Liver (tissue), 3 donors: ENCODE measurements around the gene POU6F2.

ENCODE experiments used
- ATF3 ChIP-seq: IDR thresholded peaks from 2 replicates; pipeline ENCODE4 v1.6.1; 2016; ENCODE audit warnings: antibody characterized with exemption
- EGR1 ChIP-seq, 2 donors: IDR thresholded peaks; 2 replicates each; pipeline ENCODE4 v1.6.1; 2016 to 2018; ENCODE audit warnings: antibody characterized with exemption in 2 of 2, low read depth in 2 of 2
- FOXA1 ChIP-seq: IDR thresholded peaks from 2 replicates; pipeline ENCODE4 v1.6.1; 2016; ENCODE audit warnings: antibody characterized with exemption
- GABPA ChIP-seq, 2 donors: IDR thresholded peaks in 1 of 2; conservative IDR thresholded peaks in 1 of 2; 2 replicates each; pipeline ENCODE4 v1.6.1; 2016; ENCODE audit warnings: antibody characterized with exemption in 2 of 2, mild to moderate bottlenecking in 1 of 2, moderate library complexity in 1 of 2
- HNF4G ChIP-seq: IDR thresholded peaks from 2 replicates; pipeline ENCODE4 v1.6.1; 2016; ENCODE audit warnings: antibody characterized with exemption
- JUND ChIP-seq, 2 donors: IDR thresholded peaks; 2 replicates each; pipeline ENCODE4 v1.6.1; 2016; ENCODE audit warnings: antibody characterized with exemption in 2 of 2
- MAX ChIP-seq: IDR thresholded peaks from 2 replicates; pipeline ENCODE4 v1.6.1; 2016; ENCODE audit warnings: antibody characterized with exemption
- RXRA ChIP-seq, 2 donors: IDR thresholded peaks; 2 replicates each; pipeline ENCODE4 v1.6.1; 2017 to 2018; ENCODE audit warnings: antibody characterized with exemption in 2 of 2, mild to moderate bottlenecking in 1 of 2
- TAF1 ChIP-seq: conservative IDR thresholded peaks from 2 replicates; pipeline ENCODE4 v1.6.1; 2016; ENCODE audit warnings: antibody characterized with exemption, mild to moderate bottlenecking
- YY1 ChIP-seq: IDR thresholded peaks from 2 replicates; pipeline ENCODE4 v1.6.1; 2016; ENCODE audit warnings: antibody characterized with exemption, mild to moderate bottlenecking
- TF ChIP-seq, protein P1 (sequence below): fragments of 150-350 bp; IDR thresholded peaks from 2 replicates; pipeline ENCODE4 v1.5.1; 2017; ENCODE audit warnings: improper control_type of control experiment, low read depth, low read length; ENCODE audit not compliant: missing input control
- TF ChIP-seq, protein P2 (sequence below): IDR thresholded peaks from 2 replicates; pipeline ENCODE4 v1.6.1; 2016; ENCODE audit warnings: antibody characterized with exemption, mild to moderate bottlenecking
- TF ChIP-seq, protein P3 (sequence below): IDR thresholded peaks from 2 replicates; pipeline ENCODE4 v1.6.1; 2016; ENCODE audit warnings: antibody characterized with exemption
- donor health status: healthy.
- donor health status: healthy.

- TF ChIP-seq, protein P1, sequence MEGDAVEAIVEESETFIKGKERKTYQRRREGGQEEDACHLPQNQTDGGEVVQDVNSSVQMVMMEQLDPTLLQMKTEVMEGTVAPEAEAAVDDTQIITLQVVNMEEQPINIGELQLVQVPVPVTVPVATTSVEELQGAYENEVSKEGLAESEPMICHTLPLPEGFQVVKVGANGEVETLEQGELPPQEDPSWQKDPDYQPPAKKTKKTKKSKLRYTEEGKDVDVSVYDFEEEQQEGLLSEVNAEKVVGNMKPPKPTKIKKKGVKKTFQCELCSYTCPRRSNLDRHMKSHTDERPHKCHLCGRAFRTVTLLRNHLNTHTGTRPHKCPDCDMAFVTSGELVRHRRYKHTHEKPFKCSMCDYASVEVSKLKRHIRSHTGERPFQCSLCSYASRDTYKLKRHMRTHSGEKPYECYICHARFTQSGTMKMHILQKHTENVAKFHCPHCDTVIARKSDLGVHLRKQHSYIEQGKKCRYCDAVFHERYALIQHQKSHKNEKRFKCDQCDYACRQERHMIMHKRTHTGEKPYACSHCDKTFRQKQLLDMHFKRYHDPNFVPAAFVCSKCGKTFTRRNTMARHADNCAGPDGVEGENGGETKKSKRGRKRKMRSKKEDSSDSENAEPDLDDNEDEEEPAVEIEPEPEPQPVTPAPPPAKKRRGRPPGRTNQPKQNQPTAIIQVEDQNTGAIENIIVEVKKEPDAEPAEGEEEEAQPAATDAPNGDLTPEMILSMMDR, result no peak
- no peak for TF ChIP-seq MAX
- TF ChIP-seq EGR1 (IDR thresholded peaks at IDR 0.05; ENCODE audit: low read depth in 2 of 2), result no peak
- TF ChIP-seq, protein P2, sequence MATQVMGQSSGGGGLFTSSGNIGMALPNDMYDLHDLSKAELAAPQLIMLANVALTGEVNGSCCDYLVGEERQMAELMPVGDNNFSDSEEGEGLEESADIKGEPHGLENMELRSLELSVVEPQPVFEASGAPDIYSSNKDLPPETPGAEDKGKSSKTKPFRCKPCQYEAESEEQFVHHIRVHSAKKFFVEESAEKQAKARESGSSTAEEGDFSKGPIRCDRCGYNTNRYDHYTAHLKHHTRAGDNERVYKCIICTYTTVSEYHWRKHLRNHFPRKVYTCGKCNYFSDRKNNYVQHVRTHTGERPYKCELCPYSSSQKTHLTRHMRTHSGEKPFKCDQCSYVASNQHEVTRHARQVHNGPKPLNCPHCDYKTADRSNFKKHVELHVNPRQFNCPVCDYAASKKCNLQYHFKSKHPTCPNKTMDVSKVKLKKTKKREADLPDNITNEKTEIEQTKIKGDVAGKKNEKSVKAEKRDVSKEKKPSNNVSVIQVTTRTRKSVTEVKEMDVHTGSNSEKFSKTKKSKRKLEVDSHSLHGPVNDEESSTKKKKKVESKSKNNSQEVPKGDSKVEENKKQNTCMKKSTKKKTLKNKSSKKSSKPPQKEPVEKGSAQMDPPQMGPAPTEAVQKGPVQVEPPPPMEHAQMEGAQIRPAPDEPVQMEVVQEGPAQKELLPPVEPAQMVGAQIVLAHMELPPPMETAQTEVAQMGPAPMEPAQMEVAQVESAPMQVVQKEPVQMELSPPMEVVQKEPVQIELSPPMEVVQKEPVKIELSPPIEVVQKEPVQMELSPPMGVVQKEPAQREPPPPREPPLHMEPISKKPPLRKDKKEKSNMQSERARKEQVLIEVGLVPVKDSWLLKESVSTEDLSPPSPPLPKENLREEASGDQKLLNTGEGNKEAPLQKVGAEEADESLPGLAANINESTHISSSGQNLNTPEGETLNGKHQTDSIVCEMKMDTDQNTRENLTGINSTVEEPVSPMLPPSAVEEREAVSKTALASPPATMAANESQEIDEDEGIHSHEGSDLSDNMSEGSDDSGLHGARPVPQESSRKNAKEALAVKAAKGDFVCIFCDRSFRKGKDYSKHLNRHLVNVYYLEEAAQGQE, result no peak
- TF ChIP-seq GABPA (IDR thresholded peaks at IDR 0.05 in 1 of 2, conservative IDR thresholded peaks at IDR 0.05 in 1 of 2), result no peak
- TF ChIP-seq TAF1, result no peak
- TF ChIP-seq, protein P3, sequence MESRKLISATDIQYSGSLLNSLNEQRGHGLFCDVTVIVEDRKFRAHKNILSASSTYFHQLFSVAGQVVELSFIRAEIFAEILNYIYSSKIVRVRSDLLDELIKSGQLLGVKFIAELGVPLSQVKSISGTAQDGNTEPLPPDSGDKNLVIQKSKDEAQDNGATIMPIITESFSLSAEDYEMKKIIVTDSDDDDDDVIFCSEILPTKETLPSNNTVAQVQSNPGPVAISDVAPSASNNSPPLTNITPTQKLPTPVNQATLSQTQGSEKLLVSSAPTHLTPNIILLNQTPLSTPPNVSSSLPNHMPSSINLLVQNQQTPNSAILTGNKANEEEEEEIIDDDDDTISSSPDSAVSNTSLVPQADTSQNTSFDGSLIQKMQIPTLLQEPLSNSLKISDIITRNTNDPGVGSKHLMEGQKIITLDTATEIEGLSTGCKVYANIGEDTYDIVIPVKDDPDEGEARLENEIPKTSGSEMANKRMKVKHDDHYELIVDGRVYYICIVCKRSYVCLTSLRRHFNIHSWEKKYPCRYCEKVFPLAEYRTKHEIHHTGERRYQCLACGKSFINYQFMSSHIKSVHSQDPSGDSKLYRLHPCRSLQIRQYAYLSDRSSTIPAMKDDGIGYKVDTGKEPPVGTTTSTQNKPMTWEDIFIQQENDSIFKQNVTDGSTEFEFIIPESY, result no peak
- TF ChIP-seq FOXA1, result no peak
- no peak for TF ChIP-seq RXRA (IDR thresholded peaks at IDR 0.05)
- TF ChIP-seq HNF4G, result no peak
- TF ChIP-seq JUND (IDR thresholded peaks at IDR 0.05), result no peak
- TF ChIP-seq ATF3, result no peak
- no peak for TF ChIP-seq YY1
These were observed 65.0 kb downstream of the POU6F2 start for GRCh38 chr7:39042670-39043069.
